NB4 (cell line): Measurements from ENCODE around the gene SUCNR1.
"Not testable (repeated sequence)": the region's sequence is repeated elsewhere in the genome, so short reads cannot be mapped to it uniquely, and the experiment has no call there.

Experiments
- DNase-seq: peaks from one replicate; pipeline ENCODE4 v3.0.0; 2010; ENCODE audit warnings: low read depth
- H3K4me3 ChIP-seq: one replicate; pipeline ENCODE4 v1.5.1; 2011; ENCODE audit warnings: mild to moderate bottlenecking, low read depth, low read length, moderate library complexity
- MAX ChIP-seq: IDR thresholded peaks from 2 replicates; pipeline ENCODE4 v1.6.1; 2011; ENCODE audit warnings: low read depth, low read length
- MYC ChIP-seq: IDR thresholded peaks from 2 replicates; pipeline ENCODE4 v1.6.1; 2011; ENCODE audit warnings: low read depth, low read length
- POLR2A ChIP-seq: IDR thresholded peaks from 2 replicates; pipeline ENCODE4 v1.6.1; 2011; ENCODE audit warnings: mild to moderate bottlenecking; ENCODE audit not compliant: insufficient read length; ENCODE audit errors: extremely low read depth
- TF ChIP-seq, protein P1 (sequence below): IDR thresholded peaks from one replicate; pipeline ENCODE4 v1.5.1; 2012; ENCODE audit warnings: low read depth, low read length

SUCNR1 gene

GRCh38 chr3:151839313-151839631 lies 34.2 kb upstream of the SUCNR1 start:
- TF ChIP-seq MYC: no peak
- TF ChIP-seq POLR2A: no peak
- TF ChIP-seq MAX: no peak
- TF ChIP-seq, protein P1, sequence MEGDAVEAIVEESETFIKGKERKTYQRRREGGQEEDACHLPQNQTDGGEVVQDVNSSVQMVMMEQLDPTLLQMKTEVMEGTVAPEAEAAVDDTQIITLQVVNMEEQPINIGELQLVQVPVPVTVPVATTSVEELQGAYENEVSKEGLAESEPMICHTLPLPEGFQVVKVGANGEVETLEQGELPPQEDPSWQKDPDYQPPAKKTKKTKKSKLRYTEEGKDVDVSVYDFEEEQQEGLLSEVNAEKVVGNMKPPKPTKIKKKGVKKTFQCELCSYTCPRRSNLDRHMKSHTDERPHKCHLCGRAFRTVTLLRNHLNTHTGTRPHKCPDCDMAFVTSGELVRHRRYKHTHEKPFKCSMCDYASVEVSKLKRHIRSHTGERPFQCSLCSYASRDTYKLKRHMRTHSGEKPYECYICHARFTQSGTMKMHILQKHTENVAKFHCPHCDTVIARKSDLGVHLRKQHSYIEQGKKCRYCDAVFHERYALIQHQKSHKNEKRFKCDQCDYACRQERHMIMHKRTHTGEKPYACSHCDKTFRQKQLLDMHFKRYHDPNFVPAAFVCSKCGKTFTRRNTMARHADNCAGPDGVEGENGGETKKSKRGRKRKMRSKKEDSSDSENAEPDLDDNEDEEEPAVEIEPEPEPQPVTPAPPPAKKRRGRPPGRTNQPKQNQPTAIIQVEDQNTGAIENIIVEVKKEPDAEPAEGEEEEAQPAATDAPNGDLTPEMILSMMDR: no peak
- H3K4me3 ChIP-seq: no peak overlapping the region
- DNase-seq: no peak

DNA sequence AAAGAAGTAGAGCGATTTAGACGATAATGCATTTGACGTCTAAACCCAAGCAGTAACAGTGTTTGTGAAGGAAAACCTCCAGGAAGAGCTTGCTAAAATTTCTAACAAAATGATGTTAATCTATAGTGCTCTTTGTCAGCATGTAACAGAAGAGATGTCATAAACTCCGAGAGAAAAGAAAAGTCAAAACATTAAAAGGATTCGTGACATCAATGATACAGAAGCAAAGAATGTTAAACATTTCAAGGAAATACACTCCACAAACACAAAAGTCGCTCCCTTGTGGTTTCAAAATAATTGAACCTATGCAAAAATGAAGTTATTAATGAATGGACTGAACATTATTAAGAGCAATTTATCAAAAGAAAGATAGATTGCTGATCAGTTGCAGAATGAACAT lies 31.6 kb upstream of the SUCNR1 start:
- no peak for DNase-seq
- no peak overlapping the region for H3K4me3 ChIP-seq
- TF ChIP-seq MAX (no peak), POLR2A (no peak), MYC (no peak)
- TF ChIP-seq, protein P1: no peak

GRCh38 chr3:151843275-151843674 lies 30.2 kb upstream of the SUCNR1 start:
- no peak overlapping the region for H3K4me3 ChIP-seq
- DNase-seq: no peak
- TF ChIP-seq, protein P1: no peak
- TF ChIP-seq MAX (no peak), MYC (no peak), POLR2A (no peak)

DNA sequence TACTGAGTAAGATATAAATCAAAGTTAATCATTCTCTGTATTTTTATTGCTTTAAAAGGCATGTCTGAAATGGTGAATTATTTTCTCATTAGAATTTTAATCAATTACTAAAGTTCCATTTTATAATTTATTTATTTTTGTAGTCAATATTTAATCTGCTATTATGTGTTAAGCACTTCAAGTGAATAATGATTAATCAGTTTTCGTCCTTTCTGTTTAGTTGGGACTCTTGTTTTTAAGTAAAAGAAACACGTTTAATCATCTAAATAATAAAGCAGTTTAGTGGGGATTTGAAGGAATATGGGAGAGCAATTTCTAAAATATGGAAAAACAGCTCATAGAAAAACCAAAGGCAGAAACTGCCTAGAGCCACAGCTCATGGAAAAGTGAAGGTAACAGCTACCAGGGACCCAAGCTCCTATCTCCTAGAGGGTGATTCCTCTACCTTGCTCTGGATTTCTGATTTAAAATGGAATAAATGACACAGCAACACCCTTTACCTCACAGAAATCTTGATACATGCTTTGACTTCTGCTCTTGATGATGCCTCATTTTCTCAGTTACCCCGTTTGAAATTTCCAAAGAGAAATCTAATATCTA lies 28.0 kb upstream of the SUCNR1 start:
- H3K4me3 ChIP-seq: no peak overlapping the region
- TF ChIP-seq MAX: no peak
- no peak for DNase-seq

DNA sequence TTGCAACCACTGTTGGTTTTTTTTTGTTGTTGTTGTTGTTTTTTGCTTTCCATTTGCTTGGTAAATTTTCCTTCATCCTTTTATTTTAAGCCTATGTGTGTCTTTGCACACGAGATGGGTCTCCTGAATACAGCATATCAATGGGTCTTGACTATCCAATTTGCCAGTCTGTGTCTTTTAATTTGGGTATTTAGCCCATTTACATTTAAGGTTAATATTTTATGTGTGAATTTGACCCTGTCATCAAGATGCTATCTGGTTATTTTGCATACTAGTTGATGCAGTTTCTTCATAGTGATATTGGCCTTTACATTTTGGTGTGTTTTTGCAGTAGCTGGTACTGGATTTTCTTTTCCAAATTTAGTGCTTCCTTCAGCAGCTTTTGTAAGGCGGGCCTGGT lies 23.4 kb upstream of the SUCNR1 start:
- DNase-seq, H3K4me3 ChIP-seq: not testable (repeated sequence)

DNA sequence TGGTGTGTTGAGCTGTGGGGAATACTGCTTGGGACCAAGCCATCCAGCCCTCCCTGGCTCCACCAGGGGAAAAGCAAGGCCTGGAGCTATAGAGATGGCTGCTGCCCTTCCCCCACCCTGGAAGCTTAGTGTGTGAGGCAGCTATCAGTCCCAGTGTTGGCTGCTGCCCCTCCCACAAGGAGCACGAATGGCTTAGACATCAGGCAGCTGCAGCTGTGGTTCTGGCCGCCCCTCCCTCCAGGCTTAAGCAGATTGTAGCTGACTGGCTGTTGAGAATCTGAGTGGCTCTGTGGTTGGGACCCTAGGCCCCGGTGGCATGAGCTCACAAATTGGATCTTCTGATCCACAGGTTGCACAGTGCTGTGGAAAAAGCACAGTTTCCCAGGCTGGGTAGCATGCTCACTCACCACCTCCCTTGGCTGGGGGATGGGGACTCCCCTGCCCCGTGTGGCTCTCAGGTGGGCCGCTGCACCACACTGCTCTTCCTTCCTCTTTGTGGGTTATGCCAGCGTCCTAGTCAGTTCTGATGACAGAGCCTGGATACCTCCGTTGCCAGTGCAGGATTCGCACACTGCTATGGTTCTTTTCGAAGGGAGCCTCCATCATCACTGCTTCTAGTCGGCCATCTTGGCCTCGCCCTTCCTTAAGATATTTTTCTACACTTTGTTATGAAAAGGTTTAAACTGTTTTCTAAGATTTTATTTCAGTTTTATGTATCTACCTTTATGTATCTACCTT lies 21.2 kb upstream of the SUCNR1 start:
- no peak overlapping the region for H3K4me3 ChIP-seq
- no peak for DNase-seq
- TF ChIP-seq MYC (no peak), MAX (no peak), POLR2A (no peak)
- TF ChIP-seq, protein P1: no peak

GRCh38 chr3:151856118-151856517 lies 17.3 kb upstream of the SUCNR1 start:
- H3K4me3 ChIP-seq: no peak overlapping the region
- DNase-seq: no peak
- TF ChIP-seq MYC (no peak), POLR2A (no peak), MAX (no peak)
- TF ChIP-seq, protein P1: no peak
